Hippocampal formation (tissue), 2 donors: Measurements from ENCODE around the gene MLLT3.
"Not testable (repeated sequence)": the region's sequence is repeated elsewhere in the genome, so short reads cannot be mapped to it uniquely, and the experiment has no call there.

ENCODE experiments used
- DNase-seq, 2 donors: peaks; one replicate each; lab custom pipeline; 2025; lab: John Stamatoyannopoulos, UW

Gene MLLT3

GRCh38 chr9:20622330-20623020 is at the start of gene MLLT3:
Gene MLLT3, minus strand, starts transcription at chr9:20622499.
- DNase-seq = peak; percentile 93 to 95

DNA sequence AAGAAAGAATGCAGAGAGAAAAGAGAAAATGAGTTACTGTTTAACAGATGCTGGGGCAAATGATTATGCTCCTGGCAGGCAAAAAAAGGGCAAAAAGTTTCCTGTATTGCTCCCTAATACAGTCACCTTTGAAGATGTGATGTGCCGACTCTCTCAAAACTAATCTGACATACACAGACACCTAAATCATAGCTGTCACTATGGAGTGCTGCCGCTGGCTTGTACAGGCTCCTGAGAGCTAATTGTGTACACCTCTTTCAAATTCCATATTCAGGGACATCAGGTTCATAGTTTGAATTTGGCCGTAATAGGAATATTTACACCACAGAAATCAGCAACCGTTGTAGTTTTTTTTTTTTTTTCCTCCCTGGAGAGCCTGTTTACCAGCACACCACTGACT is 49.3 kb upstream of the MLLT3 start:
- DNase-seq = no peak

DNA sequence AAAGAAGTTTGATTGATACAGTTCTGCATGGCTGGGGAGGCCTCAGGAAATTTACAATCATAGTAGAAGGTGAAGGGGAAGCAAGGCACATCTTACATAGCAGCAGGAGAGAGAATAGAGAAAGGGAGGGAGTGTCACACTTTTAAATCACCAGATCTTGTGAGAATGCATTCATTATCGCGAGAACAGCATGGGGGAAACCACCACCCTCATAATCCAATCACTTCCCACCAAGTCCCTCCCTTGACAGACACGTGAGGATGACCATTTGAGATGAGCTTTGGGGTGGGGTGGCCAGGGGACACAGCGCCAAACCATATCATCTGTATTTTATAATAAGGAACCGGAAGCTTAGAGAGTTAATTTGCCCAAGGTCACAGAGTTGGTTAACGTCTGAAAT is 48.1 kb upstream of the MLLT3 start:
- DNase-seq = no peak

GRCh38 chr9:20664501-20664900 is 42.2 kb upstream of the MLLT3 start:
- DNase-seq = no peak

GRCh38 chr9:20663133-20663532 is 40.8 kb upstream of the MLLT3 start:
- DNase-seq = no peak

- DNase-seq = no peak
Observed at GRCh38 chr9:20662156-20662555, 39.9 kb upstream of the MLLT3 start.

- no peak for DNase-seq
Observed at GRCh38 chr9:20659474-20659967, 37.2 kb upstream of the MLLT3 start.

GRCh38 chr9:20658677-20659473 is 36.6 kb upstream of the MLLT3 start:
- no peak for DNase-seq

DNA sequence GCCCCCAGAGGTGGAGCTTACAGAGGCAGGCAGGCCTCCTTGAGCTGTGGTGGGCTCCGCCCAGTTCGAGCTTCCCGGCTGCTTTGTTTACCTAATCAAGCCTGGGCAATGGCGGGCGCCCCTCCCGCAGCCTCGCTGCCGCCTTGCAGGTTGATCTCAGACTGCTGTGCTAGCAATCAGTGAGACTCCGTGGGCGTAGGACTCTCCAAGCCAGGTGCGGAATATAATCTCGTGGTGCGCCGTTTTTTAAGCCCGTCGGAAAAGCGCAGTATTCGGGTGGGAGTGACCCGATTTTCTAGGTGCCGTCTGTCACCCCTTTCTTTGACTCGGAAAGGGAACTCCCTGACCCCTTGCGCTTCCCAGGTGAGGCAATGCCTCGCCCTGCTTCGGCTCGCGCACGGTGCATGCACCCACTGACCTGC is 36.0 kb upstream of the MLLT3 start:
- DNase-seq = not testable (repeated sequence)

DNA sequence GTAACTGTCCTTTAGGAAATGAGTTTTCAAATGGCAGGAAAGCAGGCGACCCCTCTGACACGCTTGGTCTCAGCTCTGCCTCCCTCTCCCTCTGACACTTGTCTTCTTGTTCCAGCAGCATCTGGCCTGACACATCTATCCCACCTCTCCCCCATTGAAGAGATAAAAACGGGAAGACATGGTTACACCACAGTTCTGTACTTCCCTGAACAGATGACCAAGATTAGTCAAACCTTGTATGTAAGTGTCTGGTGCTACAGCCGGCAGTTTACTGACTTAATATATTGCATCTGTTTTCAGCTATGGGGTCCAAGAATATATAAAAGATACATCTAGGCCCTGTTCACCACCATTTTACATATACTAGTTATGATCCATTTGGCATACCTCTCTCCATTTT is 29.6 kb upstream of the MLLT3 start:
- DNase-seq = no peak

DNA sequence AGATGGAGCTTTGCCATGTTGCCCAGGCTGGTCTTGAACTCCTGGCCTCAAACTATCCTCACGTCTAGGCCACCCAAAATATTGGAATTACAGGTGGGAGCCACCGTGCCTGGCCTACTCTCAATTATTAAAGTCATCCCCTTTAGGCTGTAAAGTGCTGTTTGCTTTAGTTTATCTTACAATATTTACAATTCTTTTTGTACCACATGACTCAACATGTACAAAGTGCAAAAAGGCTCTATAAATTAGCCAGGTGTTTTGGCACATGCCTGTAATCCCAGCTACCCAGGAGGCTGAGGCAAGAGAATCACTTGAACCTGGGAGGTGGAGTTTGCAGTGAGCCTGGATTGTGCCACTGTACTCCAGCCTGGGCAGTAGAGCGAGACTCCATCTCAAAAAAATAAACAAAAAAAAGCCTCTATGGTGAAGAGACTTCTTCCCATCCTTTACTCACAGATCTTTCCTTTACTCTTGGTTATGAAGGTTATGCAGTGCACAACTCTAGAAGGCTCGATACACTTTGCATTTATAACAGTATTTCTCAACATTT is 28.5 kb upstream of the MLLT3 start:
- no peak for DNase-seq

DNA sequence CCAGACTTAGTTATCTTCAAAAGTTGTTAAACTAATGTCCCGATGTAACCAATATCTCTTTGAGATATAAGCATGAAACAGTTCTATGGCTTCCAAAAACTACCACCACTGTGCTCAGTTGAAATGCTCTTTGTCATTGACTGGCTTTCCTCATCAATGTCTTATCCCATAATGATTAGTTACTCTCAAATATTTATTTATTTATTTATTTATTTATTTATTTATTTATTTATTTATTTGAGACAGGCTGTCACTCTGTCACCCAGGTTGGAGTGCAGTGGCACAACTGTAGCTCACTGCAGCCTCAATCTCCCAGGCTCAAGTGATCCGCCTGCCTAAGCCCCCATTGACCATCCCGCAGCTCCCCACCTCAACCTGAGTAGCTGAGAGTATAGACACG is 28.0 kb upstream of the MLLT3 start:
- no peak for DNase-seq

DNA sequence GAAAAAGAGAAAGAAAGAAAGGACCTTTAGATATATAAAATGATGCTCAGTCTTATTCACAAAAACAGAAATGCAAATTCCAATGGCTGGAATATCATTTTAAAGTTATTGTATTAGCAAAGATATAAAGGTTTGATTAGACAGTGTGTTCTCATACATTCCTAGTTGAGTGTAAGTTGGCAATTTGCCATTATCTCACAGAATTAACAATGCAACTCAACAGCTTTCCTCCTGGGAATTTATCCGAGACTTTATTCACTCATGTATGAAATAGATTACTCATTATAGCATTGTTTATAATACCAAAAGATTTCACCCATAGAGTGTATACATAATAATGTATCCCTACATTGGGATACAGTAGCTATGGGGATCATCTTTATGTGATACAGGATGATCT is 27.1 kb upstream of the MLLT3 start:
- no peak for DNase-seq

- DNase-seq = no peak
Observed at GRCh38 chr9:20646656-20647055, 24.4 kb upstream of the MLLT3 start.

DNA sequence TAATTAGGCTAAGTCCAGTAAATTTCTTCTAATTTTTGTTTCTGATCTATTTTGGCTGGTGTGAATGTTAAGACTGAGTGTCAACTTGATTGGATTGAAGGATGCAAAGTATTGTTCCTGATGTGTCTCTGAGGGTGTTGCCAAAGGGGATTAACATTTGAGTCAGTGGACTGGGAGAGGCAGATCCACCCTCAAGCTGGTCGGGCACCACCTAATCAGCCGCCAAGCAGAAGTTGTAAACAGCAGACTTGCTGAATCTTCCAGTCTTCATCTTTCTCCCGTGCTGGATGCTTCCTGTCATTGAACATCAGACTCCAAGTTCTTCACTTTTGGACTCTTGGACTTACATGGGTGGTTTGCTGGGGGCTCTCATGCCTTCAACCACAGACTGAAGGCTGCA is 21.4 kb upstream of the MLLT3 start:
- no peak for DNase-seq

- DNase-seq = no peak
Observed at GRCh38 chr9:20642045-20642444, 19.7 kb upstream of the MLLT3 start.

GRCh38 chr9:20640331-20641187 is 18.3 kb upstream of the MLLT3 start:
- DNase-seq = peak; percentile 19 to 54

- DNase-seq = no peak
Observed at GRCh38 chr9:20636888-20637440, 14.7 kb upstream of the MLLT3 start.

GRCh38 chr9:20634895-20635294 is 12.6 kb upstream of the MLLT3 start:
- no peak for DNase-seq

- DNase-seq = no peak
Observed at GRCh38 chr9:20632705-20633104, 10.4 kb upstream of the MLLT3 start.

- DNase-seq = no peak
Observed at GRCh38 chr9:20630241-20630943, 8.1 kb upstream of the MLLT3 start.
